GM12875 (cell line): ENCODE results near the gene MED16.
"Not testable (repeated sequence)": the region's sequence is repeated elsewhere in the genome, so short reads cannot be mapped to it uniquely, and the experiment has no call there.

Experiments
- H3K4me3 ChIP-seq: one replicate; pipeline ENCODE4 v1.5.1; 2011; ENCODE audit warnings: low read depth, low read length, control low read depth
- TF ChIP-seq, protein P1 (sequence below): IDR thresholded peaks from 2 replicates; pipeline ENCODE4 v1.5.1; 2011; ENCODE audit warnings: low read depth, mild to moderate bottlenecking, control low read depth, inconsistent platforms, low read length, moderate library complexity, borderline replicate concordance; ENCODE audit not compliant: insufficient read depth

Gene MED16

DNA sequence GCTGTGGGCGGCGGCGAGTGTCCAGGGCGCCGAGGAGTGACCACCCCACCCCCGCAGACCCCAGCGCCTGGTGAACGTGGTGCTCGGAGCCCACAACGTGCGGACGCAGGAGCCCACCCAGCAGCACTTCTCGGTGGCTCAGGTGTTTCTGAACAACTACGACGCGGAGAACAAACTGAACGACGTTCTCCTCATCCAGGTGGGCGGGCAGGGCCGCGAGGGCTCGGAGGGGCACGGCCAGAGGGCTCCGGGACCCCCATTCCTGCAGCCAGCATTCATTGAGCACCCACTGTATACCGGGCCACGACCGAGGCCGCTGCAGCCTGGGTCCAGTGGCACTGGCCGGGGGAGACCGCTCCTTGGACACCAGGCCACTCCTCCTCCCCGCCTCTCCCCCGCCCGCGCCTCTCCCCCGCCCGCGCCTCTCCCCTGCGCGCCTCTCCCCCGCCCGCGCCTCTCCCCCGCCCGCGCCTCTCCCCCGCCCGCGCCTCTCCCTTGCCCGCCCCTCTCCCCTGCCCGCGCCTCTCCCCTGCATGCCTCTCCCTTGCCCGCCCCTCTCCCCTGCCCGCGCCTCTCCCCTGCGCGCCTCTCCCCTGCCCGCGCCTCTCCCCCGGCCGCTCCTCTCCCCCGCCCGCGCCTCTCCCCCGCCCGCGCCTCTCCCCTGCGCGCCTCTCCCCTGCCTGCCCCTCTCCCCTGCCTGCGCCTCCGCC is 49.0 kb downstream of the MED16 start:
- TF ChIP-seq, protein P1, sequence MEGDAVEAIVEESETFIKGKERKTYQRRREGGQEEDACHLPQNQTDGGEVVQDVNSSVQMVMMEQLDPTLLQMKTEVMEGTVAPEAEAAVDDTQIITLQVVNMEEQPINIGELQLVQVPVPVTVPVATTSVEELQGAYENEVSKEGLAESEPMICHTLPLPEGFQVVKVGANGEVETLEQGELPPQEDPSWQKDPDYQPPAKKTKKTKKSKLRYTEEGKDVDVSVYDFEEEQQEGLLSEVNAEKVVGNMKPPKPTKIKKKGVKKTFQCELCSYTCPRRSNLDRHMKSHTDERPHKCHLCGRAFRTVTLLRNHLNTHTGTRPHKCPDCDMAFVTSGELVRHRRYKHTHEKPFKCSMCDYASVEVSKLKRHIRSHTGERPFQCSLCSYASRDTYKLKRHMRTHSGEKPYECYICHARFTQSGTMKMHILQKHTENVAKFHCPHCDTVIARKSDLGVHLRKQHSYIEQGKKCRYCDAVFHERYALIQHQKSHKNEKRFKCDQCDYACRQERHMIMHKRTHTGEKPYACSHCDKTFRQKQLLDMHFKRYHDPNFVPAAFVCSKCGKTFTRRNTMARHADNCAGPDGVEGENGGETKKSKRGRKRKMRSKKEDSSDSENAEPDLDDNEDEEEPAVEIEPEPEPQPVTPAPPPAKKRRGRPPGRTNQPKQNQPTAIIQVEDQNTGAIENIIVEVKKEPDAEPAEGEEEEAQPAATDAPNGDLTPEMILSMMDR = no peak
- H3K4me3 ChIP-seq = no peak overlapping the region

DNA sequence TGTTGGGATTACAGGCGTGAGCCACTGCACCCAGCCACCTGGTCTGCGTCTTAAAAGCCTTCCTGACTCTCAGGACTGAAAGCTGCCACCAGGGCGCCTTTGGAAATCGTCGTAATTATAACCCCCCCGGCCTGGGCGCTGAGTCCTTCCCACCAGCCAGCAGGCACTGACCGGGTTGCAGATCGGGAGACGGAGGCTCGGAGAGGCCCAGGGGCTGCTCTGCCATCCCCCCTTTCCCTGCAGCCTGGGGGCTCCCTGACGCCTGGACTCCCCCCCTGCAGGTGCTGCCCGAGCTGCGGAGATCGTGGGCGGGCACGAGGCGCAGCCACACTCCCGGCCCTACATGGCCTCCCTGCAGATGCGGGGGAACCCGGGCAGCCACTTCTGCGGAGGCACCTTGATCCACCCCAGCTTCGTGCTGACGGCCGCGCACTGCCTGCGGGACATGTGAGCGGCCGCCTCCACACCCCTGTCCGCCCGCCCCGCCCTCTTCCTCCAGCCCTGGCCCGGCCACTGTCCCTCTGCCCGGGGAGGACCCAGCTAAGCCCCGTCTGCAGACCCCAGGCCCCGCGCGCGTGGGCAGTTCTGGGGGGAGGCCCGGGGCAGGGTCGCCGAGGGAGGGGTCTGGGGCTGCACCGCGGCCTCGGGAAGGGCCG is 49.7 kb downstream of the MED16 start:
- no peak overlapping the region for H3K4me3 ChIP-seq

DNA sequence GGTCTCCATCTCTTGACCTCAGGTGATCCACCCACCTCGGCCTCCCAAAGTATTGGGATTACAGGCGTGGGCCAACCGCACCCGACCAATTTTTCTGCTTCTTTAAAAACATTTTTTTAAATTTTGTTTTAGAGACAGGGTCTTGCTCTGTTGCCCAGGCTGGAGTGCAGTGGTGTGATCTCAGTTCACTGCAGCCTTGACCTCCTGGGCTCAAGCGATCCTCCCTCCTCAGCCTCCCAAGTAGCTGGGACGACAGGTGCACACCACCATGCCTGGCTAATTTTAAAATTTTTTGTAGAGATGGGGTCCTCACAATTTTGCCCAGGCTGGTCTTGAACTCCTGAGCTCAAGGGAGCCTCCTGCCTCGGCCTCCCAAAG is 50.2 kb downstream of the MED16 start:
- H3K4me3 ChIP-seq = not testable (repeated sequence)

More for the DNA sequence above, 49.7 kb downstream of the MED16 start:
- TF ChIP-seq, protein P1 = no peak

DNA sequence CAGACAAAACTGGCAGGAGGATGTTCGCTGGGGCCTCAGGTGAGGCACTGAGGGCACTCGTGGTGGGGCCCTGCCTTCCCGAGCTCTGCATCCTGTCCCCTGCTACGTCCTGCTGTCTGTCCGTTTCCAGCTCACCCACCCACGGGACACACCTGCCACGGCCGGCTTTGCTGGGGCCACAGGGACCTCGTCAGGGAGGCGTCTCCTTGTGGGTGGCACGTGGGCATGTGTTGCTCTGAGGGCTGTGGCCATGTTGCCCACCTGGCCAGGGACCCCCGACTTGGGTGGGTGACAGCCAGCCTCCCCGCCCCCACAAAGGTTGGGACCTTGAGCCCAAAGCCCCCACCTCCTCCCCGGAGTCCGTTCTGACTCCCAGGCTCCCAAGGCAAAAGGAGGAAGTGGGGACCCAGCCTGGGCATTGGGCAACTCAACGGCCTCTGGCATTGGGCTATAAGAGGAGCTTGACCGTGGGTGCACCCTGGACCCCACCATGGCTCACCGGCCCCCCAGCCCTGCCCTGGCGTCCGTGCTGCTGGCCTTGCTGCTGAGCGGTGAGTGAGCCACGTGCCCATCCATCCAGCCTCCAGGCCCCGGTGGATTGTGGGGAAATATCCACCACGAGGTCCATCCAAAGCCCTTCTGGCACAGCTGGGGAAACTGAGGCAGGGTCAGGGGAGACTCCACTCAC is 52.3 kb downstream of the MED16 start, which contains the start of gene PRTN3:
Gene PRTN3 (plus strand): TSS at position 481 of the 688 bp plus-strand sequence. CDS start 10 bp downstream, at position 491.
- no peak within 1 kb of the TSS for H3K4me3 ChIP-seq
- TF ChIP-seq, protein P1 = no peak

DNA sequence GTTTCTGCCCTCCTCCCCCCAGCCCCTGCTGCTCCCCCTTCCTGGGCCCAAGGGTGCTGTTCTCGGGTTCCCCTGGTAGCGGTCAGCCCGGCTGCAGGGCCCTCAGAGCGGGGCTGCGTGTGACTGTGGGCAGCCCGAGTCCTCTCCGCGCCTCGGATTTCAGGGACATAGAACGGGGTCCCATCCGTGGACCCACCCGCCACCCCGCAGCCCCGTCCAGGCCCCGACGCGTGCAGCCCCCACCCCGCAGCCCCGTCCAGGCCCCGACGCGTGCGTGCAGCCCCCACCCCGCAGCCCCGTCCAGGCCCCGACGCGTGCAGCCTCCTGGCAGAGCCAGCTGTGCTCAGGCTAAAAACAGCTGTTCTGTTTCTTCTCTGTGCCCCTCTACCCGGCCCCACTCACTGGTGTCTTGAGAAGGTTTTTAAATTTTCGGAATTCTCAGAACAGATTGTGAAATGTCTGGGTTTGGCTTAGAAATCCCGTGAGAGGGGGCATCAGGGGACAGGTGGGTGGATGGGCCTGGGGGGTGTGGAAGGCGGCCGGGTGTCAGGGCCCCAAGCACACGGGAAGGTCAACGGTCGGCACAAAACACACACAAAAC is 57.7 kb downstream of the MED16 start:
- no peak overlapping the region for H3K4me3 ChIP-seq
- TF ChIP-seq, protein P1 = no peak

DNA sequence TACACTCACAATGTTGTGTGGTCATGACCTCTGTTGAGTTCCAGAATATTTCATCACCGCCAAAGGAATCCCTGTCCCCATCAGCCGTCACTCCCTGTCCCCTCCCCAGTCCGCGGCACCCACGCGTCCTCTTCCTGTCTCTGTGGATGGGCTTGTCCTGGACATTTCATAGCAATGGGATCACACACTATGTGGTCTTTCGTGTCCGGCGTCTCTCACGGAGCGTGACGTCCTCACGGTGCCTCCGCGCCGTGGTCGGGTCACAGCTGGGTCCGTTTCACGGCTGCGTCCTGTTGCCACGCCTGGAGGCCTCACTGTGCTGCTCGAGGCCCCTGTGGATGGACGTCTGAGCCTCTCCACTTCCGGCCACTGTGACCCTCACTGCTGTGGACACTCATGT is 58.8 kb downstream of the MED16 start:
- no peak overlapping the region for H3K4me3 ChIP-seq
- TF ChIP-seq, protein P1 = no peak

DNA sequence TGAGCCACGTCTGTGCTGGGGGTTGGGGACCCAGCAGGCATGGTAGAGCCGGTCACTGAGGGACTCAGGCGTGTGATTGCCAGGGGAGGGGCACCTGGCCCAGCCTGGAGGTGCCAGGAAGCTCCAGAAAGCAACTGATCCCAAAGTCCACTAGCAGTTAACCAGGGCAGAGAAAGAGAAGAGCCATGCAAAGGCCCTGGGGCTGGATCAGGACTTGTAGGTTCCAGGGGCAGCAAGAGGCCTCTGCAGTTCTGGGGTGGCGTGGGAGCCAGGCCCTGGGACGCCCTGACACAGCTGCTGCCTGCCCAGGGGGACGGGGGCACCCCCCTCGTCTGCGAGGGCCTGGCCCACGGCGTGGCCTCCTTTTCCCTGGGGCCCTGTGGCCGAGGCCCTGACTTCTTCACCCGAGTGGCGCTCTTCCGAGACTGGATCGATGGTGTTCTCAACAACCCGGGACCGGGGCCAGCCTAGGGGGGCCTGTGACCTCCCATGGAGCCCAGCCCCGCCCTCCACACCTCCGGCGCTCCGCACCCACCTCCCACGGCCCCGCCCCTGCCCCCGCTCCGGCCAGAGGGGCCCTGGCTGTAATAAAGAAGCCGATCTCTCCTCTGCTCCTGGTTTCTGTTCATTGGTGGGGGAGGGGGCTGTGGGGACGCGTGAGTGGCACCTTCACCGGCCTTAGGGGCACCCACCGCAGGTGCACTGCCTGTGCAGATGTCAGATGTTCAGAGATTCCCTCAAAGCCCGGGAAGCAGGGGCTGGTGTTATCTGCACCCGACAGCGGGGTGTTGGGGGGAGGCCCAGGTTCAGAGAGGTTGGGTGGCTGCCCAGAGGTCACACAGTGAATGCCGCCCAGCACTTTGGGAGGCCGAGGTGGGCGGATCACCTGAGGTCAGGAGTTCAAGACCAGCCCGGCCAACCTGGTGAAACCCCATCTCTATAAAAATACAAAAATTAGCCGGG is 61.3 kb downstream of the MED16 start:
- no peak overlapping the region for H3K4me3 ChIP-seq
- TF ChIP-seq, protein P1 = no peak
